Esophagus squamous epithelium (tissue), 4 donors: ENCODE data around the gene IFT22.
"Not testable (repeated sequence)": the region's sequence is repeated elsewhere in the genome, so short reads cannot be mapped to it uniquely, and the experiment has no call there.

Experiments
- CTCF ChIP-seq, 6 experiments: fragments of 450-650 bp in 4 of 6; fragments of 200-600 bp in 2 of 6; sonication (generic) in 2 of 6; IDR thresholded peaks; one replicate each; pipeline ENCODE4 v1.5.1; 2016 to 2019; ENCODE audit warnings: antibody characterized with exemption in 6 of 6, mild to moderate bottlenecking in 4 of 6, moderate library complexity in 4 of 6
- POLR2A ChIP-seq, 4 donors: fragments of 450-650 bp; IDR thresholded peaks; one replicate each; pipeline ENCODE4 v1.6.1; 2017; ENCODE audit warnings: antibody characterized with exemption in 4 of 4, mild to moderate bottlenecking in 4 of 4, moderate library complexity in 3 of 4

GRCh38 chr7:101292566-101292965, 29.0 kb downstream of the IFT22 start:
- not testable (repeated sequence) for TF ChIP-seq CTCF, POLR2A (IDR thresholded peaks at IDR 0.05)
